Cardiac muscle cell (in vitro differentiated cells and primary cell): ENCODE results near the gene C2orf15. TPM values are rescaled to one million over a fixed set of nuclear protein-coding genes. Genes with fewer than 3 reads are reported as not detected.

Experiments used
- DNase-seq, 2 donors: peaks; one replicate each; pipeline versions ENCODE4 v3.0.0 to v3.0.0-alpha.2; 2010 to 2017; ENCODE audit warnings: low read depth in 1 of 2, low spot score in 1 of 2
- H3K27ac ChIP-seq: fragments of 200-600 bp; sonication (generic); 2 replicates; pipeline ENCODE4 v1.5.1; 2016
- H3K27me3 ChIP-seq: fragments of 200-600 bp; sonication (generic); 2 replicates; pipeline ENCODE4 v1.6.0; 2016; ENCODE audit warnings: control low read depth
- H3K36me3 ChIP-seq: fragments of 200-600 bp; sonication (generic); 2 replicates; pipeline ENCODE4 v1.5.1; 2016; ENCODE audit warnings: control low read depth
- H3K4me1 ChIP-seq: fragments of 200-600 bp; sonication (generic); 2 replicates; pipeline ENCODE4 v1.8.1; 2017; ENCODE audit warnings: low read depth, mild to moderate bottlenecking, mixed run types
- H3K4me3 ChIP-seq: fragments of 200-600 bp; sonication (generic); 2 replicates; pipeline ENCODE4 v1.5.1; 2016; ENCODE audit warnings: mild to moderate bottlenecking
- H3K9me3 ChIP-seq: fragments of 200-600 bp; sonication (generic); 2 replicates; pipeline ENCODE4 v1.5.1; 2017; ENCODE audit warnings: low read depth, mild to moderate bottlenecking, control low read depth
- CTCF ChIP-seq: IDR thresholded peaks from 2 replicates; pipeline ENCODE4 v1.5.1; 2012; ENCODE audit warnings: low read depth, mild to moderate bottlenecking, low read length
- polyA plus RNA-seq: library from polyadenylated mRNA; unstranded; fragments of >200 nt; fragmentation: Nextera tagmentation; extraction: Ambion mirVana; gene quantifications from 2 replicates; pipeline ENCODE4 v1.2.1, GENCODE V29; 2016
- total RNA-seq: library from RNA; depleted of rRNA; stranded (reverse); fragments of >200 nt; gene quantifications from 2 replicates; pipeline ENCODE4 v1.2.3, GENCODE V29; 2016

Gene C2orf15
- total and polyA plus RNA-seq, 2 experiments from 2014 or later = 2.3 TPM

- peak within 1 kb of the TSS; percentile 72 for H3K4me3 ChIP-seq
- DNase-seq = peak; percentile 92 to 93
- no peak for TF ChIP-seq CTCF
- no peaks in the 10 kb centered on the region for H3K27me3 ChIP-seq
- peaks cover 13% of the 10 kb centered on the region for H3K4me1 ChIP-seq
- peak within 1 kb of the TSS; percentile 80 for H3K27ac ChIP-seq
- H3K36me3 ChIP-seq = no peaks in the 10 kb centered on the region
- no peaks in the 10 kb centered on the region for H3K9me3 ChIP-seq
These were observed 13.4 kb downstream of the C2orf15 start, which contains the start of the genes LIPT1 and TSGA10 for GRCh38 chr2:99154643-99155536. Gene LIPT1 (plus strand): TSS chr2:99154967. CDS start chr2:99161958, 6,991 bp downstream. Gene TSGA10 (minus strand): TSS chr2:99154942. CDS start chr2:99109439, 45,503 bp downstream.

- Histone ChIP-seq H3K27ac (no peak overlapping the region), H3K4me1 (peaks cover 13% of the 10 kb centered on the region), H3K36me3 (peaks cover 2% of the 10 kb centered on the region), H3K27me3 (no peaks in the 10 kb centered on the region), H3K4me3 (no peak overlapping the region), H3K9me3 (no peaks in the 10 kb centered on the region)
- DNase-seq = no peak
- no peak for TF ChIP-seq CTCF
These were observed 15.4 kb downstream of the C2orf15 start for GRCh38 chr2:99156891-99157290.

- Histone ChIP-seq H3K9me3 (no peaks in the 10 kb centered on the region), H3K4me3 (no peak overlapping the region), H3K27me3 (no peaks in the 10 kb centered on the region), H3K4me1 (peaks cover 12% of the 10 kb centered on the region), H3K36me3 (peaks cover 2% of the 10 kb centered on the region), H3K27ac (no peak overlapping the region)
- DNase-seq = no peak
- no peak for TF ChIP-seq CTCF
These were observed 17.1 kb downstream of the C2orf15 start for GRCh38 chr2:99158599-99158998.

GRCh38 chr2:99159594-99159993, 18.1 kb downstream of the C2orf15 start:
- no peaks in the 10 kb centered on the region for H3K27me3 ChIP-seq
- no peaks in the 10 kb centered on the region for H3K9me3 ChIP-seq
- DNase-seq = no peak
- peaks cover 2% of the 10 kb centered on the region for H3K36me3 ChIP-seq
- H3K4me3 ChIP-seq = no peak overlapping the region
- H3K27ac ChIP-seq = no peak overlapping the region
- TF ChIP-seq CTCF = no peak
- H3K4me1 ChIP-seq = peaks cover 5% of the 10 kb centered on the region

GRCh38 chr2:99166218-99166617, 24.7 kb downstream of the C2orf15 start:
- peaks cover 19% of the 10 kb centered on the region for H3K36me3 ChIP-seq
- no peaks in the 10 kb centered on the region for H3K4me1 ChIP-seq
- no peaks in the 10 kb centered on the region for H3K27me3 ChIP-seq

More at GRCh38 chr2:99166218-99166617, 24.7 kb downstream of the C2orf15 start:
- H3K27ac ChIP-seq = no peak overlapping the region
- no peak for TF ChIP-seq CTCF
- no peaks in the 10 kb centered on the region for H3K9me3 ChIP-seq
- DNase-seq = no peak
- H3K4me3 ChIP-seq = no peak overlapping the region
